ENCODE data around the gene SHBG.
"Not testable (repeated sequence)": the region's sequence is repeated elsewhere in the genome, so short reads cannot be mapped to it uniquely, and the experiment has no call there.

SHBG gene

GRCh38 chr17:7620835-7621234 lies 9.1 kb upstream of the SHBG start:
- Histone ChIP-seq H3K9me3 (ENCODE audit: insufficient read depth, low read length) (no peaks in the 10 kb centered on the region), H3K9me2 (replicated peaks; ENCODE audit: insufficient read depth, low read length) (no peaks in the 10 kb centered on the region), H3F3A (ENCODE audit: insufficient read depth) (no peaks in the 10 kb centered on the region), H2AFZ (ENCODE audit: low read depth, low read length, severe bottlenecking) (no peak overlapping the region), H4K20me1 (ENCODE audit: low read depth, low read length) (no peaks in the 10 kb centered on the region), H3K27ac (ENCODE audit: low read depth, low read length) (no peak overlapping the region), H3K79me2 (ENCODE audit: insufficient read depth, low read length) (no peaks in the 10 kb centered on the region), H3K9ac (ENCODE audit: low read length) (no peak overlapping the region), H3K4me3 (ENCODE audit: insufficient read depth, low read length, poor library complexity, severe bottlenecking) (no peak overlapping the region), H3K4me2 (ENCODE audit: low read depth, low read length, poor library complexity, severe bottlenecking) (no peak overlapping the region), H3K36me3 (ENCODE audit: low read length) (no peaks in the 10 kb centered on the region), H3K27me3 (ENCODE audit: low read length) (no peaks in the 10 kb centered on the region)
- no peak for TF ChIP-seq EZH2phosphoT487 (conservative IDR thresholded peaks at IDR 0.05; ENCODE audit: low read length)
- TF ChIP-seq, protein P1, sequence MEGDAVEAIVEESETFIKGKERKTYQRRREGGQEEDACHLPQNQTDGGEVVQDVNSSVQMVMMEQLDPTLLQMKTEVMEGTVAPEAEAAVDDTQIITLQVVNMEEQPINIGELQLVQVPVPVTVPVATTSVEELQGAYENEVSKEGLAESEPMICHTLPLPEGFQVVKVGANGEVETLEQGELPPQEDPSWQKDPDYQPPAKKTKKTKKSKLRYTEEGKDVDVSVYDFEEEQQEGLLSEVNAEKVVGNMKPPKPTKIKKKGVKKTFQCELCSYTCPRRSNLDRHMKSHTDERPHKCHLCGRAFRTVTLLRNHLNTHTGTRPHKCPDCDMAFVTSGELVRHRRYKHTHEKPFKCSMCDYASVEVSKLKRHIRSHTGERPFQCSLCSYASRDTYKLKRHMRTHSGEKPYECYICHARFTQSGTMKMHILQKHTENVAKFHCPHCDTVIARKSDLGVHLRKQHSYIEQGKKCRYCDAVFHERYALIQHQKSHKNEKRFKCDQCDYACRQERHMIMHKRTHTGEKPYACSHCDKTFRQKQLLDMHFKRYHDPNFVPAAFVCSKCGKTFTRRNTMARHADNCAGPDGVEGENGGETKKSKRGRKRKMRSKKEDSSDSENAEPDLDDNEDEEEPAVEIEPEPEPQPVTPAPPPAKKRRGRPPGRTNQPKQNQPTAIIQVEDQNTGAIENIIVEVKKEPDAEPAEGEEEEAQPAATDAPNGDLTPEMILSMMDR (IDR thresholded peaks at IDR 0.05; ENCODE audit: insufficient read depth, low read length, poor library complexity, severe bottlenecking) = no peak

- TF ChIP-seq, protein P1 (IDR thresholded peaks at IDR 0.05; ENCODE audit: insufficient read depth, low read length, poor library complexity, severe bottlenecking) = no peak
- TF ChIP-seq EZH2phosphoT487 (conservative IDR thresholded peaks at IDR 0.05; ENCODE audit: low read length) = no peak
- H3K4me2 ChIP-seq (ENCODE audit: low read depth, low read length, poor library complexity, severe bottlenecking) = no peak overlapping the region
- H3K36me3 ChIP-seq (ENCODE audit: low read length) = no peaks in the 10 kb centered on the region
- no peak overlapping the region for H3K4me3 ChIP-seq (ENCODE audit: insufficient read depth, low read length, poor library complexity, severe bottlenecking)
- H3F3A ChIP-seq (ENCODE audit: insufficient read depth) = no peaks in the 10 kb centered on the region
- no peaks in the 10 kb centered on the region for H3K9me2 ChIP-seq (replicated peaks; ENCODE audit: insufficient read depth, low read length)
- no peak overlapping the region for H3K9ac ChIP-seq (ENCODE audit: low read length)
- H3K27me3 ChIP-seq (ENCODE audit: low read length) = no peaks in the 10 kb centered on the region
- no peak overlapping the region for H2AFZ ChIP-seq (ENCODE audit: low read depth, low read length, severe bottlenecking)
- no peaks in the 10 kb centered on the region for H3K79me2 ChIP-seq (ENCODE audit: insufficient read depth, low read length)
- H4K20me1 ChIP-seq (ENCODE audit: low read depth, low read length) = no peaks in the 10 kb centered on the region
- no peaks in the 10 kb centered on the region for H3K9me3 ChIP-seq (ENCODE audit: insufficient read depth, low read length)
- no peak overlapping the region for H3K27ac ChIP-seq (ENCODE audit: low read depth, low read length)
These were observed 6.3 kb upstream of the SHBG start for GRCh38 chr17:7623661-7624060.

DNA sequence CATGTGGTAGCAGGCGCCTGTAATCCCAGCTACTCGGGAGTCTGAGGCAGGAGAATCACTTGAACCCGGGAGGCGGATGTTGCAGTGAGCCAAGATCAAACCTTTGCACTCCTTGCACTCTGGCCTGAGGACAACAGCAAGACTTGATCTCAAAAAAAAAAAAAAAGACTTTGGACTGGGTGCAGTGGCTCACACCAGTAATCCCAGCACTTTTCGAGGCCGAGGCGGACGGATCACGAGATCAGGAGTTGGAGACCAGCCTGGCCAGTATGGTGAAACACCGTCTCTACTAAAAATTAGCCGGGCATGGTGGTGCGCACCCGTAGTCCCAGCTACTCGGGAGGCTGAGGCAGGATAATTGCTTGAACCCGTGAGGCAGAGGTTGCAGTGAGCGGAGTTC lies 4.2 kb upstream of the SHBG start:
- H3K9me3 ChIP-seq (ENCODE audit: insufficient read depth, low read length); H2AFZ ChIP-seq (ENCODE audit: low read depth, low read length, severe bottlenecking); H3K4me2 ChIP-seq (ENCODE audit: low read depth, low read length, poor library complexity, severe bottlenecking): not testable (repeated sequence)

GRCh38 chr17:7626307-7626706 lies 3.6 kb upstream of the SHBG start:
- Histone ChIP-seq H3K9me3 (ENCODE audit: insufficient read depth, low read length) (no peaks in the 10 kb centered on the region), H2AFZ (ENCODE audit: low read depth, low read length, severe bottlenecking) (no peak overlapping the region), H3K27me3 (ENCODE audit: low read length) (no peaks in the 10 kb centered on the region), H3K9ac (ENCODE audit: low read length) (no peak overlapping the region), H3K36me3 (ENCODE audit: low read length) (no peaks in the 10 kb centered on the region), H3F3A (ENCODE audit: insufficient read depth) (no peaks in the 10 kb centered on the region), H3K27ac (ENCODE audit: low read depth, low read length) (no peak overlapping the region), H3K79me2 (ENCODE audit: insufficient read depth, low read length) (no peaks in the 10 kb centered on the region), H3K9me2 (replicated peaks; ENCODE audit: insufficient read depth, low read length) (no peaks in the 10 kb centered on the region), H3K4me2 (ENCODE audit: low read depth, low read length, poor library complexity, severe bottlenecking) (no peak overlapping the region), H4K20me1 (ENCODE audit: low read depth, low read length) (no peaks in the 10 kb centered on the region), H3K4me3 (ENCODE audit: insufficient read depth, low read length, poor library complexity, severe bottlenecking) (no peak overlapping the region)
- TF ChIP-seq, protein P1 (IDR thresholded peaks at IDR 0.05; ENCODE audit: insufficient read depth, low read length, poor library complexity, severe bottlenecking) = no peak
- no peak for TF ChIP-seq EZH2phosphoT487 (conservative IDR thresholded peaks at IDR 0.05; ENCODE audit: low read length)

More for the DNA sequence above, 4.2 kb upstream of the SHBG start:
- not testable (repeated sequence) for H3K79me2 ChIP-seq (ENCODE audit: insufficient read depth, low read length); H3K4me3 ChIP-seq (ENCODE audit: insufficient read depth, low read length, poor library complexity, severe bottlenecking); H3K27me3 ChIP-seq (ENCODE audit: low read length); H3K36me3 ChIP-seq (ENCODE audit: low read length); H3K9ac ChIP-seq (ENCODE audit: low read length); H4K20me1 ChIP-seq (ENCODE audit: low read depth, low read length); H3K9me2 ChIP-seq (replicated peaks; ENCODE audit: insufficient read depth, low read length); H3K27ac ChIP-seq (ENCODE audit: low read depth, low read length); H3F3A ChIP-seq (ENCODE audit: insufficient read depth)

Data from SU-DHL-6 (cell line).